Endothelial cell of umbilical vein (primary cell): ENCODE data around the gene TM4SF5. TPM values are rescaled to one million over a fixed set of nuclear protein-coding genes. Genes with fewer than 3 reads are reported as not detected.

Experiments
- BruUV-seq: library from RNA; stranded (reverse); fragments of 400-500 nt; replicated peaks from 2 replicates; lab custom pipeline; 2021; lab: Mats Ljungman, UMichigan
- CTCF ChIA-PET: fragments of 300-600, 350-600 bp; sonication (Branson Sonifier 250); formaldehyde crosslinking; loops from one replicate; lab custom pipeline; 2021; ENCODE audit warnings: antibody characterized with exemption, inconsistent platforms; lab: Charles Lee
- POLR2A ChIA-PET: fragments of 300-600, 350-600 bp; sonication (Branson Sonifier 250); formaldehyde crosslinking; loops from one replicate; lab custom pipeline; 2021; ENCODE audit warnings: antibody characterized with exemption, inconsistent platforms; lab: Charles Lee
- DNase-seq: peaks from one replicate; pipeline ENCODE4 v3.0.0-alpha.2; 2011; ENCODE audit warnings: low read depth, low spot score
- FAIRE-seq: peaks from 2 replicates; lab custom pipeline; 2011; peaks lifted over from hg19 to GRCh38; lab: Jason Lieb, UNC
- H2AFZ ChIP-seq: 2 replicates; pipeline ENCODE4 v1.6.0; 2012; ENCODE audit warnings: low read depth, low read length, control low read depth, inconsistent platforms
- H3K27ac ChIP-seq: 2 replicates; pipeline ENCODE4 v1.5.1; 2011; ENCODE audit warnings: low read depth, mild to moderate bottlenecking, control low read depth, low read length, moderate library complexity; ENCODE audit not compliant: insufficient read depth
- H3K27me3 ChIP-seq, 2 experiments: 2 replicates each; pipeline versions ENCODE4 v1.6.0 to v1.6.1; 2011; ENCODE audit warnings: low read length in 2 of 2, mixed read lengths in 1 of 2; ENCODE audit not compliant: control insufficient read depth in 2 of 2, insufficient read depth in 2 of 2
- H3K36me3 ChIP-seq, 2 experiments: 2 replicates in 1 of 2; 3 replicates in 1 of 2; pipeline ENCODE4 v1.5.1; 2011; ENCODE audit warnings: low read length in 2 of 2, mild to moderate bottlenecking in 1 of 2, moderate library complexity in 1 of 2; ENCODE audit not compliant: control insufficient read depth in 2 of 2, insufficient read depth in 2 of 2; ENCODE audit errors: extremely low read depth in 1 of 2
- H3K4me1 ChIP-seq: 3 replicates; pipeline ENCODE4 v1.5.1; 2011; ENCODE audit warnings: mild to moderate bottlenecking, low read length; ENCODE audit not compliant: control insufficient read depth, insufficient read depth; ENCODE audit errors: extremely low read depth
- H3K4me2 ChIP-seq: 2 replicates; pipeline ENCODE4 v1.6.1; 2011; ENCODE audit warnings: low read length, control low read depth, mixed read lengths; ENCODE audit not compliant: insufficient read depth
- H3K4me3 ChIP-seq, 3 experiments: fragments of 200-600 bp in 1 of 3; sonication (generic), shearing (Covaris generic) in 1 of 3; replicated peaks in 1 of 3; 2 replicates each; pipeline ENCODE4 v1.5.1; 2011 to 2016; ENCODE audit warnings: control low read depth in 3 of 3, low read length in 3 of 3, mild to moderate bottlenecking in 2 of 3, inconsistent platforms in 1 of 3, low read depth in 1 of 3, moderate library complexity in 1 of 3; ENCODE audit not compliant: insufficient read depth in 1 of 3
- H3K79me2 ChIP-seq: 2 replicates; pipeline ENCODE4 v1.6.0; 2012; ENCODE audit warnings: low read length, inconsistent platforms; ENCODE audit not compliant: control insufficient read depth, insufficient read depth
- H3K9ac ChIP-seq: replicated peaks from 2 replicates; pipeline ENCODE3; 2011; ENCODE audit warnings: low read length, control low read depth; ENCODE audit not compliant: insufficient read depth; ENCODE audit errors: extremely low read depth
- H3K9me1 ChIP-seq: replicated peaks from 3 replicates; pipeline ENCODE4 v1.6.0; 2011; ENCODE audit warnings: mild to moderate bottlenecking, low read length; ENCODE audit not compliant: control insufficient read depth, insufficient read depth; ENCODE audit errors: extremely low read depth
- H3K9me3 ChIP-seq: replicated peaks from 2 replicates; pipeline ENCODE4 v1.5.1; 2012; ENCODE audit warnings: low read length, inconsistent platforms; ENCODE audit not compliant: control insufficient read depth, insufficient read depth
- H4K20me1 ChIP-seq: replicated peaks from 2 replicates; pipeline ENCODE3; 2011; ENCODE audit warnings: mild to moderate bottlenecking, low read length; ENCODE audit not compliant: control insufficient read depth, insufficient read depth; ENCODE audit errors: extremely low read depth
- EZH2 ChIP-seq: IDR thresholded peaks from 2 replicates; pipeline ENCODE4 v1.6.1; 2012; ENCODE audit warnings: borderline replicate concordance, low read depth, mild to moderate bottlenecking, moderate library complexity, low read length, inconsistent platforms; ENCODE audit not compliant: severe bottlenecking
- FOS ChIP-seq: IDR thresholded peaks from 2 replicates; pipeline ENCODE4 v1.6.1; 2011; ENCODE audit warnings: mild to moderate bottlenecking, low read length, moderate library complexity, borderline replicate concordance; ENCODE audit not compliant: insufficient read depth
- GATA2 ChIP-seq: IDR thresholded peaks from 2 replicates; pipeline ENCODE4 v1.7.0; 2011; ENCODE audit warnings: low read depth, mild to moderate bottlenecking, moderate library complexity, mixed read lengths, low read length; ENCODE audit not compliant: insufficient read length, insufficient read depth
- JUN ChIP-seq: IDR thresholded peaks from 2 replicates; pipeline ENCODE4 v1.6.1; 2011; ENCODE audit warnings: borderline replicate concordance, low read depth; ENCODE audit not compliant: insufficient read length, insufficient read depth
- MAX ChIP-seq: IDR thresholded peaks from 2 replicates; pipeline ENCODE4 v1.6.1; 2011; ENCODE audit not compliant: insufficient read depth, insufficient read length
- MYC ChIP-seq: IDR thresholded peaks from one replicate; pipeline ENCODE4 v1.6.1; 2011; ENCODE audit warnings: mild to moderate bottlenecking, low read depth, low read length
- POLR2A ChIP-seq: IDR thresholded peaks from 2 replicates; pipeline ENCODE4 v1.6.1; 2012; ENCODE audit warnings: low read depth, mild to moderate bottlenecking, control low read depth, low read length
- POLR2AphosphoS5 ChIP-seq: IDR thresholded peaks from 2 replicates; pipeline ENCODE4 v1.6.1; 2012; ENCODE audit warnings: low read depth, mild to moderate bottlenecking, control low read depth, low read length, moderate library complexity; ENCODE audit not compliant: insufficient read depth
- dilution Hi-C: fragments of 300-500 bp; cut with MboI; formaldehyde crosslinking; loops from one replicate; pipeline ENCODE4 v1.15.0; 2019; ENCODE audit warnings: low sequenced_read_pairs; ENCODE audit not compliant: extremely low pct_ligation_motif_present
- intact Hi-C: fragments of 100-400 bp; cut with micrococcal nuclease; formaldehyde crosslinking; loops from one replicate; pipeline ENCODE4 v1.10.0; 2022
- polyA plus RNA-seq, 4 experiments: library from polyadenylated mRNA; depleted of rRNA in 3 of 4; stranded (reverse) in 3 of 4; unstranded in 1 of 4; fragments of >200 nt; gene quantifications; 2 replicates each; pipeline versions ENCODE4 v1.2.1 to v1.2.3, GENCODE V29; 2011 to 2012; ENCODE audit warnings: missing spikeins in 1 of 4
- total RNA-seq: library from RNA; stranded (reverse); gene quantifications from 2 replicates; pipeline ENCODE4 v1.2.3, GENCODE V29; 2021
- TF ChIP-seq, protein P1 (sequence below), 2 donors: IDR thresholded peaks; 1 replicate in 1 of 2; 2 replicates in 1 of 2; pipeline ENCODE4 v1.5.1; 2011; ENCODE audit warnings: low read length in 2 of 2, mild to moderate bottlenecking in 2 of 2, moderate library complexity in 2 of 2, control low read depth in 1 of 2, inconsistent platforms in 1 of 2, low read depth in 1 of 2; ENCODE audit not compliant: insufficient read depth in 1 of 2; ENCODE audit errors: extremely low read depth in 1 of 2

TM4SF5 gene
- total and polyA plus RNA-seq, 2 donors (not counting 3 experiments of a cell fraction or from before 2014, with no cell fraction given), result not detected

GRCh38 chr17:4789701-4789950 lies 17.9 kb downstream of the TM4SF5 start:
- Histone ChIP-seq H4K20me1 (no peaks in the 10 kb centered on the region), H3K9me3 (no peaks in the 10 kb centered on the region), H3K27ac (no peak overlapping the region), H3K4me1 (peaks cover 24% of the 10 kb centered on the region), H3K4me2 (peak overlapping the region; percentile 6), H3K27me3 (peaks cover 3 to 8% of the 10 kb centered on the region in 2 experiments), H3K4me3 (peak overlapping the region; percentile 10 to 65 (median 25)), H3K79me2 (no peaks in the 10 kb centered on the region), H3K9ac (no peak overlapping the region), H2AFZ (peak overlapping the region; percentile 35), H3K36me3 (no peaks in the 10 kb centered on the region), H3K9me1 (no peaks in the 10 kb centered on the region)
- dilution Hi-C loops (no loop called here), intact Hi-C loops (loop anchor here (5.0 kb wide), 1 partner anchor 113 kb away; the partner anchor contains the start of gene CHRNE)
- FAIRE-seq (no peak), DNase-seq (no peak)
- POLR2A ChIA-PET, result interaction anchor here (0.6 kb wide), 1 partner anchor 69 kb away, joined by 5 read pairs; no protein-coding TSS in a partner anchor
- TF ChIP-seq, protein P1, sequence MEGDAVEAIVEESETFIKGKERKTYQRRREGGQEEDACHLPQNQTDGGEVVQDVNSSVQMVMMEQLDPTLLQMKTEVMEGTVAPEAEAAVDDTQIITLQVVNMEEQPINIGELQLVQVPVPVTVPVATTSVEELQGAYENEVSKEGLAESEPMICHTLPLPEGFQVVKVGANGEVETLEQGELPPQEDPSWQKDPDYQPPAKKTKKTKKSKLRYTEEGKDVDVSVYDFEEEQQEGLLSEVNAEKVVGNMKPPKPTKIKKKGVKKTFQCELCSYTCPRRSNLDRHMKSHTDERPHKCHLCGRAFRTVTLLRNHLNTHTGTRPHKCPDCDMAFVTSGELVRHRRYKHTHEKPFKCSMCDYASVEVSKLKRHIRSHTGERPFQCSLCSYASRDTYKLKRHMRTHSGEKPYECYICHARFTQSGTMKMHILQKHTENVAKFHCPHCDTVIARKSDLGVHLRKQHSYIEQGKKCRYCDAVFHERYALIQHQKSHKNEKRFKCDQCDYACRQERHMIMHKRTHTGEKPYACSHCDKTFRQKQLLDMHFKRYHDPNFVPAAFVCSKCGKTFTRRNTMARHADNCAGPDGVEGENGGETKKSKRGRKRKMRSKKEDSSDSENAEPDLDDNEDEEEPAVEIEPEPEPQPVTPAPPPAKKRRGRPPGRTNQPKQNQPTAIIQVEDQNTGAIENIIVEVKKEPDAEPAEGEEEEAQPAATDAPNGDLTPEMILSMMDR (IDR thresholded peaks at IDR 0.05; ENCODE audit: extremely low read depth in 1 of 2, insufficient read depth in 1 of 2, low read depth in 1 of 2, low read length in 2 of 2), result no peak
- TF ChIP-seq FOS (no peak), EZH2 (no peak), MAX (no peak), POLR2AphosphoS5 (no peak), JUN (no peak), GATA2 (no peak), MYC (no peak), POLR2A (no peak)
- BruUV-seq, result no TSS peak
- CTCF ChIA-PET, result interaction anchor here (0.5 to 5.9 kb wide), 25 partner anchors 11 to 222 kb away, joined by 3 to 65 read pairs (median 9); partner anchors contain the start of genes ARRB2, C17orf107, CHRNE and MED11
